H1 (cell line): ENCODE data around the gene CRISPLD2. TPM values are rescaled to one million over a fixed set of nuclear protein-coding genes. Genes with fewer than 3 reads are reported as not detected.

Experiments
- CTCF ChIA-PET: fragments of 300-600 bp; sonication (Branson Sonifier 250); formaldehyde crosslinking; loops from one replicate; lab custom pipeline; 2021; ENCODE audit not compliant: partially characterized antibody; lab: Charles Lee
- POLR2A ChIA-PET: fragments of 300-600 bp; sonication (Branson Sonifier 250); formaldehyde crosslinking; loops from one replicate; lab custom pipeline; 2021; ENCODE audit warnings: inconsistent platforms; ENCODE audit not compliant: partially characterized antibody; lab: Charles Lee
- DNase-seq, 2 experiments: peaks; one replicate each; pipeline versions ENCODE4 v3.0.0 to v3.0.0-alpha.2; 2010 to 2022; ENCODE audit warnings: low spot score in 2 of 2, low read depth in 1 of 2, mixed read lengths in 1 of 2
- FAIRE-seq: peaks from 2 replicates; lab custom pipeline; 2011; peaks lifted over from hg19 to GRCh38; lab: Jason Lieb, UNC
- H2AFZ ChIP-seq: 2 replicates; pipeline ENCODE4 v1.8.1; 2012; ENCODE audit warnings: low read length, inconsistent platforms
- H2AK5ac ChIP-seq: 2 replicates; pipeline ENCODE4 v1.6.1; 2013; ENCODE audit warnings: low read depth, low read length
- H2BK120ac ChIP-seq: replicated peaks from 2 replicates; pipeline ENCODE3; 2013; ENCODE audit warnings: low read depth, low read length, inconsistent platforms
- H2BK12ac ChIP-seq: 2 replicates; pipeline ENCODE4 v1.6.1; 2013; ENCODE audit warnings: low read depth, low read length
- H2BK15ac ChIP-seq: 2 replicates; pipeline ENCODE4 v1.6.1; 2013; ENCODE audit warnings: low read length
- H2BK20ac ChIP-seq: 2 replicates; pipeline ENCODE4 v1.6.1; 2013; ENCODE audit warnings: low read length
- H2BK5ac ChIP-seq: 2 replicates; pipeline ENCODE4 v1.6.1; 2013; ENCODE audit warnings: low read depth, low read length
- H3K14ac ChIP-seq: 2 replicates; pipeline ENCODE4 v1.6.1; 2013; ENCODE audit warnings: inconsistent platforms; ENCODE audit not compliant: insufficient read length
- H3K18ac ChIP-seq: 2 replicates; pipeline ENCODE4 v1.6.1; 2013; ENCODE audit warnings: low read length; ENCODE audit errors: extremely low read depth
- H3K23ac ChIP-seq: 2 replicates; pipeline ENCODE4 v1.6.1; 2013; ENCODE audit warnings: inconsistent platforms; ENCODE audit not compliant: insufficient read length
- H3K23me2 ChIP-seq: 2 replicates; pipeline ENCODE4 v1.6.1; 2013; ENCODE audit warnings: low read depth, low read length
- H3K27ac ChIP-seq: 2 replicates; pipeline ENCODE4 v1.6.1; 2011; ENCODE audit warnings: low read depth, low read length, inconsistent platforms
- H3K27me3 ChIP-seq, 4 experiments: replicated peaks in 1 of 4; 1 replicate in 1 of 4; 2 replicates in 3 of 4; pipeline versions ENCODE4 v1.6.1 to v1.8.1; 2011 to 2013; ENCODE audit warnings: low read length in 3 of 4, mild to moderate bottlenecking in 3 of 4, inconsistent platforms in 2 of 4, mixed read lengths in 2 of 4, moderate library complexity in 1 of 4; ENCODE audit not compliant: control insufficient read depth in 3 of 4, insufficient read depth in 3 of 4; ENCODE audit errors: extremely low read depth in 1 of 4
- H3K36me3 ChIP-seq, 4 experiments: 2 replicates each; pipeline versions ENCODE4 v1.6.1 to v1.8.1; 2011 to 2013; ENCODE audit warnings: mild to moderate bottlenecking in 4 of 4, low read length in 3 of 4, moderate library complexity in 2 of 4, control low read depth in 1 of 4, inconsistent platforms in 1 of 4; ENCODE audit not compliant: insufficient read depth in 4 of 4, control insufficient read depth in 2 of 4
- H3K4ac ChIP-seq: replicated peaks from 2 replicates; pipeline ENCODE3; 2013; ENCODE audit warnings: low read length, low read depth, mixed read lengths, inconsistent platforms; ENCODE audit not compliant: insufficient read length
- H3K4me1 ChIP-seq, 4 experiments: replicated peaks in 1 of 4; 1 replicate in 1 of 4; 2 replicates in 3 of 4; pipeline versions ENCODE4 v1.6.1 to v1.8.1; 2011 to 2013; ENCODE audit warnings: low read length in 3 of 4, inconsistent platforms in 2 of 4, mixed read lengths in 1 of 4; ENCODE audit not compliant: insufficient read depth in 4 of 4, control insufficient read depth in 3 of 4
- H3K4me2 ChIP-seq, 2 experiments: 2 replicates each; pipeline versions ENCODE4 v1.6.1 to v1.8.1; 2011 to 2013; ENCODE audit warnings: low read depth in 2 of 2, low read length in 2 of 2, control low read depth in 1 of 2, inconsistent platforms in 1 of 2, mild to moderate bottlenecking in 1 of 2; ENCODE audit not compliant: insufficient read depth in 1 of 2
- H3K4me3 ChIP-seq, 4 experiments: fragments of 200-600, 300-600 bp in 1 of 4; sonication (generic), shearing (Covaris generic), sonication (Bioruptor Twin) in 1 of 4; 2 replicates each; pipeline versions ENCODE4 v1.5.1 to v1.8.1; 2011 to 2016; ENCODE audit warnings: low read length in 4 of 4, low read depth in 3 of 4, control low read depth in 2 of 4, inconsistent platforms in 2 of 4, mild to moderate bottlenecking in 2 of 4, mixed read lengths in 1 of 4, moderate library complexity in 1 of 4; ENCODE audit not compliant: insufficient read depth in 2 of 4; ENCODE audit errors: extremely low read depth in 1 of 4
- H3K56ac ChIP-seq: replicated peaks from 2 replicates; pipeline ENCODE3; 2013; ENCODE audit warnings: low read depth, mild to moderate bottlenecking, mixed read lengths, low read length, inconsistent platforms; ENCODE audit not compliant: insufficient read length
- H3K79me1 ChIP-seq: 2 replicates; pipeline ENCODE4 v1.6.1; 2013; ENCODE audit warnings: low read depth, low read length, control low read depth
- H3K79me2 ChIP-seq, 2 experiments: 2 replicates each; pipeline versions ENCODE4 v1.6.1 to v1.8.1; 2012 to 2013; ENCODE audit warnings: low read length in 2 of 2, mild to moderate bottlenecking in 2 of 2, inconsistent platforms in 1 of 2; ENCODE audit not compliant: insufficient read depth in 2 of 2, control insufficient read depth in 1 of 2
- H3K9ac ChIP-seq, 4 experiments: replicated peaks in 1 of 4; 1 replicate in 1 of 4; 2 replicates in 3 of 4; pipeline versions ENCODE4 v1.6.1 to v1.8.1; 2011 to 2013; ENCODE audit warnings: low read depth in 3 of 4, low read length in 3 of 4, control low read depth in 2 of 4, mild to moderate bottlenecking in 2 of 4, moderate library complexity in 2 of 4, inconsistent platforms in 1 of 4; ENCODE audit errors: extremely low read depth in 1 of 4
- H3K9me3 ChIP-seq, 2 experiments: 2 replicates each; pipeline versions ENCODE4 v1.6.1 to v1.8.1; 2012 to 2013; ENCODE audit warnings: mild to moderate bottlenecking in 2 of 2, moderate library complexity in 2 of 2, control low read depth in 1 of 2, inconsistent platforms in 1 of 2, low read depth in 1 of 2, low read length in 1 of 2, mixed read lengths in 1 of 2; ENCODE audit not compliant: insufficient read depth in 2 of 2
- H4K20me1 ChIP-seq, 2 experiments: replicated peaks in 1 of 2; 2 replicates each; pipeline versions ENCODE3 to v1.8.1; 2011 to 2013; ENCODE audit warnings: inconsistent platforms in 2 of 2, low read length in 2 of 2, mild to moderate bottlenecking in 1 of 2; ENCODE audit not compliant: insufficient read depth in 2 of 2, control insufficient read depth in 1 of 2
- H4K5ac ChIP-seq: 2 replicates; pipeline ENCODE4 v1.6.1; 2013; ENCODE audit warnings: low read length, low read depth, mixed read lengths, inconsistent platforms; ENCODE audit not compliant: insufficient read length
- H4K8ac ChIP-seq: 2 replicates; pipeline ENCODE4 v1.8.0; 2013; ENCODE audit warnings: mild to moderate bottlenecking, moderate library complexity, low read length, inconsistent platforms; ENCODE audit not compliant: insufficient read depth; ENCODE audit errors: extremely low read depth
- H4K91ac ChIP-seq: replicated peaks from 2 replicates; pipeline ENCODE3; 2013; ENCODE audit warnings: low read length, mixed read lengths, inconsistent platforms; ENCODE audit not compliant: insufficient read length
- ASH2L ChIP-seq: fragments of 200-600, 300-600 bp; sonication (generic); IDR thresholded peaks from one replicate; pipeline ENCODE4 v1.7.1; 2017; ENCODE audit warnings: low read length
- BRCA1 ChIP-seq: IDR thresholded peaks from 2 replicates; pipeline ENCODE4 v1.6.1; 2012; ENCODE audit warnings: low read depth, low read length, improper control_type of control experiment
- CHD1 ChIP-seq: IDR thresholded peaks from 2 replicates; pipeline ENCODE4 v1.6.1; 2012; ENCODE audit warnings: low read depth, low read length, improper control_type of control experiment
- CTBP2 ChIP-seq: IDR thresholded peaks from 2 replicates; pipeline ENCODE4 v1.7.0; 2011; ENCODE audit warnings: borderline replicate concordance, mild to moderate bottlenecking, moderate library complexity, mixed read lengths, low read length; ENCODE audit not compliant: insufficient read depth, insufficient read length
- CTCF ChIP-seq, 3 experiments: IDR thresholded peaks; 1 replicate in 2 of 3; 2 replicates in 1 of 3; pipeline versions ENCODE4 v1.5.1 to v1.6.1; 2011; ENCODE audit warnings: low read length in 3 of 3, mild to moderate bottlenecking in 3 of 3, inconsistent platforms in 2 of 3, low read depth in 1 of 3, moderate library complexity in 1 of 3; ENCODE audit not compliant: insufficient read depth in 1 of 3; ENCODE audit errors: control extremely low read depth in 1 of 3
- E2F6 ChIP-seq: IDR thresholded peaks from 2 replicates; pipeline ENCODE4 v1.6.1; 2012; ENCODE audit warnings: inconsistent platforms
- EGR1 ChIP-seq: IDR thresholded peaks from 2 replicates; pipeline ENCODE4 v1.6.1; 2011; ENCODE audit warnings: low read depth, low read length, borderline replicate concordance
- JUN ChIP-seq: IDR thresholded peaks from 2 replicates; pipeline ENCODE4 v1.6.1; 2011; ENCODE audit warnings: low read depth, mild to moderate bottlenecking, improper control_type of control experiment, low read length
- RBBP5 ChIP-seq: IDR thresholded peaks from 2 replicates; pipeline ENCODE4 v1.7.1; 2012; ENCODE audit warnings: low read depth, mild to moderate bottlenecking, inconsistent platforms, low read length, moderate library complexity, borderline replicate concordance
- SIRT6 ChIP-seq: IDR thresholded peaks from one replicate; pipeline ENCODE4 v1.7.1; 2012; ENCODE audit warnings: low read length, inconsistent platforms
- SP1 ChIP-seq: IDR thresholded peaks from 2 replicates; pipeline ENCODE4 v1.6.1; 2011; ENCODE audit warnings: low read depth, low read length
- ZNF274 ChIP-seq: IDR thresholded peaks from 2 replicates; pipeline ENCODE4 v1.7.0; 2012; ENCODE audit warnings: low read length, borderline replicate concordance; ENCODE audit errors: extremely low read depth
- WGBS, 2 experiments: shearing (Covaris generic) in 1 of 2; methylation state at CpG; one replicate each; pipeline versions ENCODE4 v1.1.6 to v1.1.7; 2013 to 2015; ENCODE audit warnings: low lambda C conversion rate in 2 of 2, mixed read lengths in 2 of 2, inconsistent platforms in 1 of 2, low coverage in 1 of 2, missing lambda C conversion rate in 1 of 2; ENCODE audit not compliant: insufficient replicate concordance in 2 of 2, insufficient coverage in 1 of 2, insufficient read length in 1 of 2; ENCODE audit errors: extremely low coverage in 1 of 2, missing lambda C conversion rate in 1 of 2; 5-methylcytosine and 5-hydroxymethylcytosine counted together
- polyA plus RNA-seq, 7 experiments: library from polyadenylated mRNA; depleted of rRNA in 3 of 7; stranded (reverse) in 5 of 7; unstranded in 2 of 7; fragments of >200 nt in 5 of 7; fragments of 200-250 nt in 2 of 7; gene quantifications; 1 replicate in 5 of 7; 2 replicates in 1 of 7; 4 replicates in 1 of 7; pipeline versions ENCODE4 v1.2.1 to v1.2.3, GENCODE V29; 2011 to 2013; ENCODE audit warnings: missing spikeins in 2 of 7, mixed read lengths in 2 of 7
- total RNA-seq: library from RNA; stranded (reverse); fragmentation: NEBNext Ultra II Directional; extraction: Animal tissue kit (Norgen Biotek cat#: 25700); gene quantifications from 2 replicates; pipeline ENCODE4 v1.2.1, GENCODE V29; 2021

The CRISPLD2 gene
- total and polyA plus RNA-seq, 2 of the 8 experiments (the other 6 are each of a cell fraction or from before 2014, with no cell fraction given) = 2.7 to 5.1 TPM

- Histone ChIP-seq H3K4me2 (no peak overlapping the region), H2AK5ac (no peak overlapping the region), H2BK5ac (no peak overlapping the region; the same call in 1 of the 2 replicates), H3K9me3 (no peaks in the 10 kb centered on the region), H3K4me3 (no peak overlapping the region), H2AFZ (no peak overlapping the region), H3K79me2 (no peaks in the 10 kb centered on the region), H3K23ac (no peak overlapping the region), H3K79me1 (no peaks in the 10 kb centered on the region), H3K9ac (no peak overlapping the region), H2BK15ac (no peak overlapping the region), H3K36me3 (no peaks in the 10 kb centered on the region), H3K14ac (no peak overlapping the region), H4K5ac (no peak overlapping the region), H4K8ac (no peak overlapping the region), H3K23me2 (no peaks in the 10 kb centered on the region; the same call in 1 of the 2 replicates), H2BK12ac (no peak overlapping the region), H2BK20ac (no peak overlapping the region), H3K4me1 (no peaks in the 10 kb centered on the region), H4K91ac (no peak overlapping the region), H2BK120ac (no peak overlapping the region), H3K18ac (no peak overlapping the region), H3K4ac (no peak overlapping the region), H3K27ac (no peak overlapping the region), H3K56ac (no peak overlapping the region), H3K27me3 (no peaks in the 10 kb centered on the region), H4K20me1 (no peaks in the 10 kb centered on the region)
- ChIA-PET POLR2A (no interaction called here), CTCF (no interaction called here)
- DNase-seq (no peak), FAIRE-seq (no peak)
- WGBS, 2 experiments = 91% methylated on average over 8 of the region's 8 CpGs; no CpG with 5 or more reads in 1 of the 2 experiments
- TF ChIP-seq RBBP5 (no peak), SP1 (no peak), CHD1 (no peak), BRCA1 (no peak), CTCF (IDR thresholded peaks at IDR 0.05; ENCODE audit: control extremely low read depth in 1 of 3, insufficient read depth in 1 of 3, low read depth in 1 of 3, low read length in 3 of 3) (no peak), ZNF274 (no peak), E2F6 (no peak), JUN (no peak), ASH2L (no peak), EGR1 (no peak), SIRT6 (no peak), CTBP2 (no peak)
Measured at GRCh38 chr16:84899414-84899813, 79.6 kb downstream of the CRISPLD2 start.
